GM12891 (cell line): ENCODE measurements around the gene FAM193A.

Experiments used
- POLR2A ChIP-seq: IDR thresholded peaks from 2 replicates; pipeline ENCODE4 v1.6.1; 2011; ENCODE audit warnings: low read depth, low read length, control low read depth
- POLR2AphosphoS5 ChIP-seq: IDR thresholded peaks from 2 replicates; pipeline ENCODE4 v1.6.1; 2011; ENCODE audit warnings: low read depth, low read length, control low read depth

- TF ChIP-seq POLR2A: no peak
- no peak for TF ChIP-seq POLR2AphosphoS5
Measured at GRCh38 chr4:2595952-2596552, 59.6 kb downstream of the FAM193A start.
